ENCODE results near the gene LDLRAD4.

The LDLRAD4 gene

GRCh38 chr18:13514558-13514957 is 296.0 kb downstream of the LDLRAD4 start:
- DNase-seq (ENCODE audit: low spot score): no peak

- DNase-seq (ENCODE audit: low spot score): no peak
Measured at GRCh38 chr18:13516855-13517254, 298.3 kb downstream of the LDLRAD4 start.

GRCh38 chr18:13517369-13517768 is 298.8 kb downstream of the LDLRAD4 start:
- no peak for DNase-seq (ENCODE audit: low spot score)

GRCh38 chr18:13518382-13518781 is 299.8 kb downstream of the LDLRAD4 start:
- no peak for DNase-seq (ENCODE audit: low spot score)

- DNase-seq (ENCODE audit: low spot score): no peak
Measured at GRCh38 chr18:13520306-13520705, 301.7 kb downstream of the LDLRAD4 start.

GRCh38 chr18:13520741-13521140 is 302.2 kb downstream of the LDLRAD4 start:
- DNase-seq (ENCODE audit: low spot score): no peak

- DNase-seq (ENCODE audit: low spot score): no peak
Measured at GRCh38 chr18:13521418-13521817, 302.9 kb downstream of the LDLRAD4 start.

GRCh38 chr18:13522256-13522655 is 303.7 kb downstream of the LDLRAD4 start:
- no peak for DNase-seq (ENCODE audit: low spot score)

GRCh38 chr18:13522861-13523660 is 304.5 kb downstream of the LDLRAD4 start:
- DNase-seq (ENCODE audit: low spot score): no peak

GRCh38 chr18:13524054-13524453 is 305.5 kb downstream of the LDLRAD4 start:
- no peak for DNase-seq (ENCODE audit: low spot score)

GRCh38 chr18:13524811-13525210 is 306.3 kb downstream of the LDLRAD4 start:
- no peak for DNase-seq (ENCODE audit: low spot score)

GRCh38 chr18:13525381-13526029 is 306.9 kb downstream of the LDLRAD4 start:
- DNase-seq (ENCODE audit: low spot score): no peak

- DNase-seq (ENCODE audit: low spot score): no peak
Measured at GRCh38 chr18:13526519-13526918, 308.0 kb downstream of the LDLRAD4 start.

GRCh38 chr18:13527256-13527655 is 308.7 kb downstream of the LDLRAD4 start:
- DNase-seq (ENCODE audit: low spot score): no peak

- no peak for DNase-seq (ENCODE audit: low spot score)
Measured at GRCh38 chr18:13527730-13528129, 309.2 kb downstream of the LDLRAD4 start.

- no peak for DNase-seq (ENCODE audit: low spot score)
Measured at GRCh38 chr18:13528739-13529392, 310.3 kb downstream of the LDLRAD4 start.

- DNase-seq (ENCODE audit: low spot score): no peak
Measured at GRCh38 chr18:13530033-13530878, 311.7 kb downstream of the LDLRAD4 start.

GRCh38 chr18:13530879-13531387 is 312.4 kb downstream of the LDLRAD4 start:
- peak; percentile 61 for DNase-seq (ENCODE audit: low spot score)

- DNase-seq (ENCODE audit: low spot score): no peak
Measured at GRCh38 chr18:13531681-13532325, 313.2 kb downstream of the LDLRAD4 start.

- no peak for DNase-seq (ENCODE audit: low spot score)
Measured at GRCh38 chr18:13532406-13533075, 314.0 kb downstream of the LDLRAD4 start.

- DNase-seq (ENCODE audit: low spot score): no peak
Measured at GRCh38 chr18:13534631-13535030, 316.1 kb downstream of the LDLRAD4 start.
